Gastroesophageal sphincter (tissue), 4 donors: Measurements from ENCODE around the gene CAPN10. TPM values are rescaled to one million over a fixed set of nuclear protein-coding genes. Genes with fewer than 3 reads are reported as not detected.

ENCODE experiments used
- ATAC-seq: fragments of 150-250 bp; one replicate; pipeline ENCODE4 v1.9.1; 2016; ENCODE audit warnings: mild to moderate bottlenecking, moderate library complexity
- H3K27ac ChIP-seq, 4 donors: fragments of 200-600 bp; sonication (generic) in 3 of 4; 1 replicate in 3 of 4; 2 replicates in 1 of 4; pipeline ENCODE4 v1.5.1; 2016 to 2019
- H3K27me3 ChIP-seq: fragments of 200-600 bp; sonication (generic); one replicate; pipeline ENCODE4 v1.5.1; 2019
- H3K36me3 ChIP-seq, 2 donors: fragments of 200-600 bp; sonication (generic); one replicate each; pipeline ENCODE4 v1.5.1; 2019; ENCODE audit warnings: control low read depth in 1 of 2
- H3K4me1 ChIP-seq, 3 donors: fragments of 200-600 bp; sonication (generic); 1 replicate in 2 of 3; 2 replicates in 1 of 3; pipeline ENCODE4 v1.5.1; 2016 to 2019; ENCODE audit warnings: control low read depth in 2 of 3
- H3K4me3 ChIP-seq, 2 donors: fragments of 200-600 bp; sonication (generic); one replicate each; pipeline ENCODE4 v1.5.1; 2019; ENCODE audit warnings: mild to moderate bottlenecking in 1 of 2, moderate library complexity in 1 of 2
- H3K9me3 ChIP-seq, 3 donors: fragments of 200-600 bp; sonication (generic); one replicate each; pipeline ENCODE4 v1.5.1; 2017 to 2019; ENCODE audit warnings: control low read depth in 2 of 3
- CTCF ChIP-seq, 4 experiments: fragments of 200-600 bp in 2 of 4; fragments of 450-650 bp in 2 of 4; sonication (generic) in 1 of 4; IDR thresholded peaks; one replicate each; pipeline ENCODE4 v1.5.1; 2017 to 2019; ENCODE audit warnings: antibody characterized with exemption in 4 of 4, mild to moderate bottlenecking in 2 of 4, moderate library complexity in 2 of 4
- EP300 ChIP-seq: sonication (generic); formaldehyde crosslinking; IDR thresholded peaks from one replicate; pipeline ENCODE4 v1.6.1; 2017; ENCODE audit warnings: antibody characterized with exemption, mild to moderate bottlenecking
- POLR2A ChIP-seq, 2 donors: fragments of 450-650 bp; IDR thresholded peaks; one replicate each; pipeline ENCODE4 v1.6.1; 2017; ENCODE audit warnings: antibody characterized with exemption in 2 of 2, mild to moderate bottlenecking in 2 of 2, moderate library complexity in 1 of 2
- POLR2AphosphoS5 ChIP-seq: sonication (generic); formaldehyde crosslinking; IDR thresholded peaks from one replicate; pipeline ENCODE4 v1.6.1; 2017; ENCODE audit warnings: antibody characterized with exemption
- WGBS, 2 donors: methylation state at CpG; one replicate each; pipeline ENCODE4 v1.1.5; 2018; ENCODE audit warnings: low coverage in 1 of 2; 5-methylcytosine and 5-hydroxymethylcytosine counted together
- total RNA-seq, 4 donors: library from RNA; depleted of rRNA; stranded (reverse); fragments of >200 nt; gene quantifications; one replicate each; pipeline ENCODE4 v1.1.0, GENCODE V29; 2016

Gene CAPN10
- total RNA-seq, 4 donors from 2014 or later: 19.2 to 34.7 (median 23.2) TPM

GRCh38 chr2:240635998-240636547 lies 49.5 kb downstream of the CAPN10 start:
- H3K36me3 ChIP-seq: no peaks in the 10 kb centered on the region
- H3K9me3 ChIP-seq: peaks cover 0 to 5% (median 0%) of the 10 kb centered on the region in 3 donors
- ATAC-seq: no peak
- H3K4me1 ChIP-seq: peaks cover 0 to 12% (median 0%) of the 10 kb centered on the region in 3 donors
- WGBS, 2 donors: no CpG with 5 or more reads among the region's 3 CpGs
- peaks cover 51% of the 10 kb centered on the region for H3K27me3 ChIP-seq
- H3K27ac ChIP-seq: no peak overlapping the region
- no peak for TF ChIP-seq EP300
- TF ChIP-seq POLR2AphosphoS5: no peak
- TF ChIP-seq CTCF (IDR thresholded peaks at IDR 0.05): no peak
- no peak for TF ChIP-seq POLR2A (IDR thresholded peaks at IDR 0.05)
- H3K4me3 ChIP-seq: no peak overlapping the region

- peaks cover 0 to 12% (median 0%) of the 10 kb centered on the region in 3 donors for H3K4me1 ChIP-seq
- TF ChIP-seq POLR2AphosphoS5: no peak
- no peak for TF ChIP-seq POLR2A (IDR thresholded peaks at IDR 0.05)
- no peak for TF ChIP-seq CTCF (IDR thresholded peaks at IDR 0.05)
- TF ChIP-seq EP300: no peak
- WGBS, 2 donors: 75 to 78% methylated on average over 5 to 8 of the region's 11 CpGs
- peaks cover 52% of the 10 kb centered on the region for H3K27me3 ChIP-seq
- ATAC-seq: no peak
- no peak overlapping the region for H3K4me3 ChIP-seq
- no peaks in the 10 kb centered on the region for H3K36me3 ChIP-seq
- peak overlapping the region in 1 of 4 donors; percentile 71 for H3K27ac ChIP-seq
- peaks cover 0 to 5% (median 0%) of the 10 kb centered on the region in 3 donors for H3K9me3 ChIP-seq
These were observed 50.1 kb downstream of the CAPN10 start for GRCh38 chr2:240636563-240637115.

DNA sequence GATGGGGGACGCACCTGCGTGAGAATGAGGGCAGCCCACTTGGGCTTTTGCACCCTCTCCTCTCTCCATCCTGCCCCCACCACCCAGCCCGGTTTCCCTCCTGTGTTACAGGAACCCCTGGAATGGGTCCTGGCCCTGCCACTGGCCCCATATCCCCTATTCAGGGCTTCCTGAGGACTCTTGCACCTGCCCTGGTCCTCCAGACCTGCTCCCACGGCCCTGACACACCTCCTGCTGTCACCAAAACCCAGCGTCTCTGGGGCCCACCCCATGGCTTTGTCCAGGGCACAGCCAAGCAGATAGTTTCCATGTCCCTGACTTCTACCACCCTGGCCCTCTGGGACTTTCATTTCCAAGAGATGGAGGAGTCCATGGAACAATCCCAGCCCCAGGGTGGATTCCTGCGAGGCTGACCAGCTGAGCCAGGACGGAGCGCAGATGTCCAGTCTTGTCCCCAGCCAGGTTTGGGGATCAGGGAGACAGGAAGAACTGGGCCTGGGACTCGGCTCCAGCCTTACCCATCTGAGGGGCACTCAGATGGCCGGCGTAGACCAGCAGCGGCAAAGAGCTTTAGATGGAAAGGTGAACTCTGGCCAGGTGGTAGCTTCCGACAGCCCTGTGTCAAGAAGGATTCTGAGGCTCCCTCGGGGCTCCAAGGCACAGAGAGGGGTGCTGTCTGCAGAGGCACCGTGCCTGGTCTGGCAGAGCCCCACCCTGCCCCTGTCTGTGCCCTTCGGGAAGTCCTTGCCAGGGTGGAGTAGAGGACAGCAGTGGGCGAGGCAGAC lies 50.8 kb downstream of the CAPN10 start:
- Histone ChIP-seq H3K27me3 (peaks cover 55% of the 10 kb centered on the region), H3K4me3 (no peak overlapping the region), H3K36me3 (no peaks in the 10 kb centered on the region), H3K27ac (peak overlapping the region in 1 of 4 donors; percentile 71), H3K9me3 (peaks cover 0 to 5% (median 0%) of the 10 kb centered on the region in 3 donors), H3K4me1 (peaks cover 0 to 12% (median 0%) of the 10 kb centered on the region in 3 donors)
- no peak for TF ChIP-seq EP300
- TF ChIP-seq POLR2AphosphoS5: no peak
- TF ChIP-seq CTCF (IDR thresholded peaks at IDR 0.05): no peak
- TF ChIP-seq POLR2A (IDR thresholded peaks at IDR 0.05): no peak
- ATAC-seq: no peak
- 65 to 87% methylated on average over 3 to 6 of the region's 17 CpGs for WGBS, 2 donors

DNA sequence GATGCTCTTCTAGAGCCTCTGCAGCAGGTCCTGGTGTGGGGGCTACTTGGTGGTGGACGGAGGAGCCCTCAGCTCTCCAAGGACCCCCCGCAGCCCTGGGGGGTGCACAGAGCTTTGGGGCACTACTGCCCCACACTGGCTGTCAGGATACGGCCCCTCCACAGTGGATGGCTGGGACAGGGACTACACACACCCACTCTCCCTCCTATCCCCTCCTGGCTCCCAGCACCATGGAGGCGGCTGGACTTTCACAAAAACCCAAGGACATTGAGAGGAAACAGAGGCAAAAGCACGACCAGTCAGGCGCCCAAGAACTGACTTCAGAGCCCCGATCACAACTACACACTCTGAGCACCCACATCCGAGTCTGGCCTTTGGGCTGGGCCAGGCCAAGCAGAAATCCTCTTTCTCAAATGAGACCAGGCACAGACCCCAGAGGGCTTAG lies 51.4 kb downstream of the CAPN10 start:
- Histone ChIP-seq H3K27ac (peak overlapping the region in 1 of 4 donors; percentile 71), H3K4me3 (no peak overlapping the region), H3K9me3 (peaks cover 0 to 5% (median 0%) of the 10 kb centered on the region in 3 donors), H3K4me1 (peaks cover 0 to 12% (median 0%) of the 10 kb centered on the region in 3 donors), H3K27me3 (peaks cover 61% of the 10 kb centered on the region), H3K36me3 (no peaks in the 10 kb centered on the region)
- no peak for ATAC-seq
- TF ChIP-seq EP300 (no peak), CTCF (IDR thresholded peaks at IDR 0.05) (no peak), POLR2A (IDR thresholded peaks at IDR 0.05) (no peak), POLR2AphosphoS5 (no peak)
- 100% methylated on average over 1 of the region's 8 CpGs; no CpG with 5 or more reads in 1 of the 2 donors for WGBS, 2 donors
